Stimulated activated CD4-positive, alpha-beta T cell treated with anti-CD3 and anti-CD28 coated beads, Interleukin-12 subunit alpha, Interleukin-12 subunit beta, amount 100 ng/mL, for 48 hours (primary cell): Measurements from ENCODE around the gene EYS.
"Not testable (repeated sequence)": the region's sequence is repeated elsewhere in the genome, so short reads cannot be mapped to it uniquely, and the experiment has no call there.

Experiments used
- DNase-seq, 3 donors: peaks; one replicate each; pipeline ENCODE4 v3.0.0-alpha.2; 2020; ENCODE audit warnings: low read depth in 2 of 3, low spot score in 1 of 3

EYS gene

DNA sequence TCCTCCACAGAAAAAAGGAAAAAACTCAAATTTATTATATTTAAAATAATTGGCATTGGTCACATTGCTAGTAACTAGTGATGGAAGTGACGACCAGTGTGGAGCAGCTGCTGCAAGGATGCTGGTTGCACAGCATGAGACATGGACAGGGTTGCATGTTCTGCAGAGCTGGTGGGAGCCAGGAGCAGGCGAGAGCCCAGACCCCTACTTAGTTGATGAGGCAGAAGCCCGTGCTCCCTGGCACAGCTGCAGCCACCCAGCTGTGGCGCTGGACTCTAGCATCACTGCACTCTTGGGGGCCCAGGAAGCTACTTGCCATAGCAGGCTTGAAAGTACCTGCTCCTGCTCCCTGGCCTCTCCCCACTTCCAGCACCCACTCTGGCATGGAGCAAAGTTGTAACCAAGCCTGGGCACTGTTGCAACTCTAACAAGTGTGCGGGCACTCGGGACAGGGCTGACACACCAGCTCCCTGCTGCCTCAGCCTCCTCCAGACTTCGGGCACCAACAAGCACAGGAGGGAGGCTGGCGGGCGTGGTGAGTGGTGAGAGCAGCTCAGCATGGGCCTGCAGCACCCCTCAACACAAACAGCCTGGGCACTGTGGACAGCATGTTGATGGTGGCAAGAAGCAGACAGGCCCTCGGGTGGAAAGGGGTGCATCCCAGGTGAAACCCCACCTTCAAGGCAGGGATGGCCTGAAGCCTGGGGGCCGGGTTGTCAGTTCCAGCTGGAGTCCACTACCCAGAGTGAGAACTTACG, 69.6 kb downstream of the EYS start:
- no peak for DNase-seq

DNA sequence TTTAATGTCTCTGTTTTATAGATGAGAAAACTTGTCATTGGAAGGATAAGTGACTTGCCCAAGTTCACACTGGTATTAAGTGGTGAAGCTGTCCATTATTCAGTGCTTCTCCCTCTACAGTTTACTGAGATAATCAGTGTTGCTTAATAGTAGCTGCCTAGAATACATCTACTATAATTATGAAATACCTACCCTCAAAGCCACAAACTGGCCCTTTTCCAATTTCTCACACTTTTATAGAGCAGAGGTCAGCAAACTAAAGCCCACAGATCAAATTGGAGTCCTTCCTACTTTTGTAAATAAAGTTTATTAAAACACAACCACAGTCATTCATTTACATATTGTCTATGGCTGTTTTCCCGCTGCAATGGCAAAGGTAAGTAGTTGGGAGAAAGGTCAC, 73.5 kb downstream of the EYS start:
- DNase-seq: no peak

DNA sequence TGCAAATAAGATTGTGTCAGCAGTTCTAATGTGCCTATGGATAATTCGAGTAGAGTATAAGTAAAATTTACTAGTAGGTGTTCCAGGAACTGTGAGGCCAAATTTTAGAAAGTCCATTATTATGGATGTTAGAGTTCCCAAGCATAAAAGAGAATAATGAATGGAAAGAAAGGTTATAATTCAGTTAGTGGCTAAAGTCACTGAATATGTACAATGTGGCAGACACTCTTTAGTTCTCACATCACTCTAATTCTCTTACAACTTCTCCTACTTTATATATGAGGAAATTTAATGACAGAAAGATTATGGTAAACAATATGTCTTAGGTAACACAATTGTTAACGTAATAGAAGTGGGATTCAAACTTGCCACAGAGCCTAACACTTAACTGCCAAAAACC, 75.3 kb downstream of the EYS start:
- no peak for DNase-seq

DNA sequence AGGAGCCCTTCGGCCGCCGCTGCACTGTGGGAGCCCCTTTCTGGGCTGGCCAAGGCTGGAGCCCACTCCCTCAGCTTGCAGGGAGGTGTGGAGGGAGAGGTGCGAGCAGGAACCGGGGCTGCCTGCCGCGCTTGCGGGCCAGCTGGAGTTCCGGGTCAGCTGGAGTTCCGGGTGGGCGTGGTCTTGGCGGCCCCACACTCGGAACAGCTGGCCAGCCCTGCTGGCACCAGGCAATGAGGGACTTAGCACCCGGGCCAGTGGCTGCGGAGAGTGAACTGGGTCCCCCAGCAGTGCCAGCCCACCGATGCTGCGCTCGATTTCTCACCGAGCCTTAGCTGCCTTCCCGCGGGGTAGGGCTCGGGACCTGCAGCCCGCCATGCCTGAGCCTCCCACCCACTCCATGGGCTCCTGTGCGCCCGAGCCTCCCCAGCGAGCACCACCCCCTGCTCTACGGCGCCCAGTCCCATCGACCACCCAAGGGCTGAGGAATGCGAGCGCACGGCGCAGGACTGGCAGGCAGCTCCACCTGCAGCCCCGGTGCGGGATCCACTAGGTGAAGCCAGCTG, 79.5 kb downstream of the EYS start:
- DNase-seq: not testable (repeated sequence)

DNA sequence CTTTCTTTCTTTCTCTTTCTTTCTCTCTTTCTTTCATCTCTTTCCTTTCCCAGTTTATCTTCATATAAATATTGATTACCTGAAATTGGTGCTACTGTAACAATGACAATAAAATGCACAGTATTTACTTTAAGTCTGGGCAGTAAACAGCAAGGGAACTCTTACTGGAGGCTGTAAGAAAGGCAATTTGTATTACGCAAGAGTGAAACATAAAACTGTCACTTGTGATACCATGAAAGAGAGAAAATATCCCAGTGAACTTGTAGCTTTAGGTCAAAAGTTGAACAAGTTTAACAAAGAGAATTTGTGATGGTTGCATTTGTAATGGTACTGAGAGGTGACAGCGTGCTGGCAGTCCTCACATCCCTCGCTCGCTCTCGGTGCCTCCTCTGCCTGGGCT, 80.0 kb downstream of the EYS start:
- DNase-seq: no peak

DNA sequence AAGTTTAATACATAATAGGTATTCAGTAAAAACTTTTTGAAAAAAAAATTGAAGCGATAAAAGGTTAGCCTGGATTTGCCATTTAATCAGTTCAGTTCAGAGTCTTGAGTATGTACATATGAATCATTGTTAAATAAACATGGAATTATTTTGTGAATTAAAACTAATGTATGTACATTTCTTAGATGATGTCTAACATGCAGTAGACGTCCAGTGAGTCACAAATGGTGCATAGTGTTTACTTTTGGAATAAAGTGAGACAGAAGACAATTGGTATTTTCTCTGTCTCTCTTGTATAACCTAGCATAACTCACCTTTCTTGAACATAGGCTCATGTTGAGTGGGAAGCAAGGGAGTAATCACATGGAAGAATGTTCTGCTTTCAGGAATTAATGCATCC, 83.5 kb downstream of the EYS start:
- no peak for DNase-seq

DNA sequence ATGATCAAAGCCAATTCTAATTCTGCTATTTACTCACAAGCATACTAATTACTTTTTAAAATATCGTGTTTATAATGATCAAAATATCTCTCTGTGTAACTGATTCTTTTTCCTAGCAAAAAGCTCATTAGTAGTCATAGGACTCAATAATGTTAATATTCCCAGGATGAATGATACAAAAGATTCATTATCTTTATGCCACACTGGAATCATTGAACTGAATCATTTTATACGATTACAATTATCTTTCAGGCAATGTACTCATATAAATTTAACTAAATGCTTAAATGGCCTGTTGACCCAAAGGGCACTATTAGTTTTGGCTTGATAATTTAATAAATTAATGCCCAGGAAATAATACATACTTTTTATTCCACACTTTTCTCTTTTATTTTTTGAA, 96.3 kb downstream of the EYS start:
- no peak for DNase-seq

DNA sequence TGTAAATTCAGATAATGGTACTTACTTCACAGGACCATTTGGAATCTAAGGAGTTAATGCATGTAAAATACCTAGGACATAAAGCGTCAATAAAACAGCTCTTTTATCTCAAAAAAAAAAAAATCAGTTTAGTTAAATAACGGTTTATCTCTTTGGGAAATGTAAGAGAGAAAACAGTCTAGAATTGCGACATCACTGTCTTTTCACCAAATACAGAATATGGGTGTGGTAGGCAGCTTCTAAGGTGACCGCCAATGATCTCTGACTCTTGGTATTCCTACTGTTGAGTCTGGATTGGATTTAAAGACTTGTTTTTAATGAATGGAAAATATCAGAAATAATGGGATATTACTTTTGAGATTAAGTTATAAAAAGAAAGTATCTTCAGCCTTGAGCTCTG, 111.5 kb downstream of the EYS start:
- no peak for DNase-seq

DNA sequence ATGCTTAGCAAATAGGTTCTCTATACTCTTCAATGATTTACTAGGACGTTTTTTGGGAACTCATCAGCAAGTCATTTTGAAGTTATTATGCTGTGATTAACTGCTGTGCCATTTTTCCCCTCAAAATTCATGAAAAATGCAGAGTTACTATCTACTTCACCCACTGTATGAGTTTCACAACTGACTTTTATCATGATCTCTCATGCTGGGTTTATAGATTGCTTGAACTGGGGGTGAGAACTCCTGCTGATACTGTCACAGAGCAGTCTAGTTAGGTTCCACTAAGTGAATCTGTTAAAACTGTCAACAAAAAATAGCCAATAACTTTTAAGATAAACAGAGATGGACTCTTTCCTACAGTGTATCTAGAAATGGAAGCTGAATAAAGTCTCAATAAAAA, 136.7 kb downstream of the EYS start:
- no peak for DNase-seq

DNA sequence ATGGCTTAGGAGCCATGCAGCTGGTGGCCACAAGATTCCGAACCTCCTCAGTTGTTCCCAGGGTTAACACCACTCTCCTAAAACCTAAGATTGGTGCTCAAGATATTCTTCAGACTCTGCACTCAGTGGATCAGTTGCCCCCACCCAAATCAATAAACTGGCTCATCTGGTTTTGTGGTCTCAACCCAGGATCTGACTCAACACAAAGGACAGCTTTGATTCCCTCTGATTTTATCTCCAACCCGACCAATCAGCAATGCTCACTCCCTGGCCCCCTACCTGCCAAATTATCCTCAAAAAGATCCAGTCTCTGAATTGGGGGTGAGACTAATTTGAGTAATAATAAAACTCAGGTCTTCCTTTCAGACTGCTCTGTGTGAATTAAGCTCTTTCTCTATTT, 137.5 kb downstream of the EYS start:
- no peak for DNase-seq

DNA sequence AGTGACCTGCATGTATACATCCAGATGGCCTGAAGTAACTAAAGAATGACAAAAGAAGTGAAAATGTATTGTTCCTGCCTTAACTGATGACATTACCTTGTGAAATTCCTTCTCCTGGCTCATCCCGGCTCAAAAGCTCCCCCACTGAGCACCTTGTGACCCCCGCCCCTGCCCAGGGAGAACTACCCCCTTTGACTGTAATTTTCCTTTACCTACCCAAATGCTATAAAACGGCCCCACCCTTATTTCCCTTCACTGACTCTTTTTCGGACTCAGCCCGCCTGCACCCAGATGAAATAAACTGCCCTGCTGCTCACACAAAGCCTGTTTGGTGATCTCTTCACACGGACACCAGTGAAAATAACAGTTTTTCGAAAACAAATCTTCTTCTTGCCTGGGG, 138.0 kb downstream of the EYS start:
- not testable (repeated sequence) for DNase-seq

DNA sequence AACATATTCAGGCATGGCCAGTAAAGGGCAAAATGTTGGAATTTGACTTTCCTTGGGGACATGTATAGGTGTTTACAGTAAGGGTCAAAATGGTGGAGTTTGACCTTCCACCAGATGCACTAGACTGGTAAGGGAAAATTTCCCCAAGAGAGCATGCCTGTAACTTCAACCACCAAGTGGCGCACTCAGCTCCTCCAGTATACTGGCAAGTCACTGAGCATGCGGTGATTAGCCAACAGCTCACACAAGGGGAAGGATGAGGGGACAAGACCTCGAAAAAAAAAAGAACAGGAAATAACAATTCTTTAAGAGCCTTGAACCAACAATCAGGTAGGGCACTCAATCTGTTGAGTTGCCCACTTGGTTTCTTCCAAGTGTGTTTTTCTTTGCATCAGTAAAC, 140.9 kb downstream of the EYS start:
- DNase-seq: no peak

DNA sequence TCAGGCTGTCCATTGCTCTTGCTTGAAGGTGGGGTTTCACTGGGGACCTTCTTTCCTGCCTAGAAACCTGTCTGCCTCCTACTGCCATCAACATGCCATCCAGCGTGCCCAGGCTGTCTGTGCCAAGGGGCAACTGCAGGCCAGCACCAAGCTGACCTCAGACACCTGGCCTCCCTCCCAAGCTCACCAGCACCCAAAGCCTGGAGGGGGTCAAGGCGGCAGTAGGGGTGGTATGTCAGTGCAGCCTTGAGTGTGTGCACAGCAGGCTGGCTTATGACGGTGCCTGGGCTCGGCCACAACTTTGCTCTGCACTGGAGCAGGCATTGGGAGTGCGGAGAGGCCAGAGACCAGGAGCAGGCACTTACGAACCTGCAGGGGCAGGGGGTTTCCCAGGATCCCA, 149.0 kb downstream of the EYS start:
- DNase-seq: no peak

DNA sequence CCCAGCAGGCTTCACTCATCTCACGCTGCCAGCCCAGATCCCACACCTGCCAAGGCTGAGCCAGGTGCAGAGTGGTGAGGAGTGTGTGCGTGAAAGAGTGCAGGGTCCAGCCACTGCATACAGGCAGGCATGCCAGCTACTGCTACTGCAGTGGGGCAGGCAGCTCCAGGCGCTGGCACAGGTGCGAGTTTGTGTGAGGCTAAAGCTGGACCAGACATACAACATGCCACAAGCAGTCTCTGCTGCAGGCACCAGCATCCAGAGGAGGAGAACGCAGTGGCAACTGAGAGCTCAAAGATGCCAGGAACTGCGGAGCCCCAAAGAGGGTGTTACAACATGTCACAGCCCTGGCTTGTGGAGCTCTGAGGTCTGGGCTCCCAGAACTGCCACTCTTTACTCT, 149.8 kb downstream of the EYS start:
- no peak for DNase-seq

DNA sequence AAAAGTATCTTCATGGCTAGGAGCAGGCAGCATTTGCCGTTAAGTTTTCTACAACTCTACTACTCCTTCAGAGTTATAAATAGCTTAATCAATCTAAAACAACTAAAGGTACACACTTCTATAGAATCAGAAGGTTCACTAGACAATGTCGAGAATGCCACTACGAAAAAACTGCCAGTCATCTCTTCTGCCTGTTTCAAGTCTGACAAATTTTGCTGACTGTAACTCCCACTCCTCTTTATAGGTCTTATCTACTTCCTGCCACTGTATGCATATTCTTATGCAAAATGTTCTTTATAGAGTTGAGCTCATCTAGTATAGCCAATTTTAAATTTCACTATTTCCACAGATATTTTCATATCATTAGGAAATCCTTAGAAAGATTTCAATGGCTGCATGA, 160.1 kb downstream of the EYS start:
- no peak for DNase-seq

DNA sequence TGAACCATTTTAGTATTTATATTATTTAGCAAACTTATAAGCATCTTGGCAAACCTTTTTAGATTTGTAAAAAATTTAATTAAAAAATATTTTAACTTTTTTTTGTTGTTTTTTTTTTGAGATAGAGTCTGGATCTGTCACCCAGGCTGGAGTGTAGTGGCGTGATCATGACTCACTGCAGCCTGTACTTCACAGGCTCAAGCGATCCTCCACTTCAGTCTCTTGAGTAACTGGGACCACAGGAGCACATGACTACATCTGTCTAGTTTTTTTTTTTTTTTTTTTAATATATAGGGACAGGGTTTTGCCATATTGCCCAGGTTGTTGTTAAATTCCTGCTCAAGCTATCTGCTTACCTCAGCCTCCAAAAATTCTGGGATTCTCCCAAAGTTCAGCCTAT, 161.1 kb downstream of the EYS start:
- DNase-seq: no peak

DNA sequence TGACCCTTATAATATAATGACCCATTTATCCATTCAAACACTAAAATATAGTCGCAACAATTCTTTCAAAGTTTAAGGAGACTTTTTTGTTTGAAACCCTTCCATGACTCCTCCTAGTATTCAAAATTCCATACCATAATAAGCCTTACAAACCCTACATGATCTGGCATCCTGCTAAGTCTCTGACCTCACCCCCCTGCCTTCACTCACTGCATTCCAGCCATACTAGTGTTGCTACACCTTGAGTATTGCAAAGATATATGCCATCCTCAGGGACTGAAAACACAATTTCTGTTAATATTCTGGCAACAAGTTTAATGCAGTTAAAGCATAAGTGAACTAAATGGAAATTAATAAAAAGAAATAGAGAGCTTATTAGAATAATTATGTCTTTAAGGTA, 168.4 kb downstream of the EYS start:
- DNase-seq: no peak

DNA sequence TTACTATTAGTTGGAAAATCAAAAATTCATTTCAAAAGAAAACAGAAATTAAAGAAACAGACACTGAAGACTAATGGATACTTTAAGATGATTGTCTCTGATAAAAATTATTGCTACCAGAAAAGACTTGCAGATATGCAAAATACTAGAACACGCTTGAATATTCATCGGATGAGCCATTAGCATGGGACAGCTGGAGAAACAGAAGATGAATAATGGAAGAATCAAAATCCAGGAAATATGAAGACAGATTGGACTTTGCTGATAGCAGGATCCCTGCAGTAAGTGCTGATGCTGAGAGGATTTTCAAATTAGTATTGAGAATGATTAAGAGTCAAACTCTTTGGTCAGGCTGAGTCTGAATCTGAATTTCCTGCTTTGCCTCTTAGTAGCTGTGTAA, 169.4 kb downstream of the EYS start:
- no peak for DNase-seq

DNA sequence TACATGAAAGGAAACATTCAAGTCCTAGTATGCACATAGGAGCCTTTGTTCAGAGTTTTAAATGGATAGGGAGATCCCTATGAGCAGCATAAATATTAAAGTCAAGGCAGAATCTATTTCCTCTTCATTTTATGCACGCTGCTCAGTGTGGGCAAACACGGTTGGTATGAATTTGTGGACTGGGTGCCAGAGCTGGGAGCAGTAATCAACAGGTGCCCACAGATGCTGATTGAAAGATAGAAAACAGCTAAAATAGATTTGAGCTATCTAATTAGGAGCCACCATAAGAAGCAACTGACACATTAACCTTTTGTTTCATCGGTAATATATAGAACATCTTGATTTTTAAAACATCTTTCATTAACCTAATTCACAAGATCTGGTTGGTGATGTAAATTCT, 175.5 kb downstream of the EYS start:
- DNase-seq: no peak

DNA sequence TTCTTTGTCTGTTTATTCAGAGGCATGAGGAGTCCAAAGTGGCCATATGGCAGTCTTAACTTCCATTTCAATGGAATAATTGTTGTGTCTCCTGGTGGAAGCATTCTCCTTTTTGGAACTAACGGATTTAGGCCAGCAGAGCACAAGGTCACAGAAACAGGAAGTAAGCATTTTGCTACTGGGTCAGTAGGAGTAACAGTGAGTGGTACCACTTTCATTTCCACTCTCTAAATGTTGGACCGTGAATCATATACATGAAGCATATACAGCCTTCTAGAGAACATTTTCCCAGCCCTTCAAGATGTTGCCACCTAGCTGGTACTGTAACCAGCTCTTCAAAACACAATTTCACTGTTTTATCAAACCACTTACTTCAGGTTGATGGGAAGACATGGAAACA, 182.8 kb downstream of the EYS start:
- no peak for DNase-seq

DNA sequence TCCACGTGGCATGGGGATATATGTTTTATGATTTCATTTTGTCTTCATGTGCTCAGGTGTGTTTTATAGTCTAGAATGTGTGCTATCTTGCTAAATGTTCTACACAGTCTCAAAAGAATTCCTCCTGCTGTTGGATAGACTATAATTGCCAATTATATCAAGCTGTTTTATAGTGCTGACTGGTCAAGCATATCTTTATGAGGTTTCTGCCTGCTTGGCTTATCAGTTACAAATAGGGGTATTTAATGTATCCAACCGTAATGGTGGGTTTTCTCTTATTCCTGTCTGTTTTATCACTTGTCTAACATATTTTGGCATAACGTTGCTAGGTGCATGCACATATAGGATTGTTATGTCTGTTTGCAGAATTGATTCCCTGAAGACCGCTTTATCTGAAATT, 201.3 kb downstream of the EYS start:
- DNase-seq: no peak

DNA sequence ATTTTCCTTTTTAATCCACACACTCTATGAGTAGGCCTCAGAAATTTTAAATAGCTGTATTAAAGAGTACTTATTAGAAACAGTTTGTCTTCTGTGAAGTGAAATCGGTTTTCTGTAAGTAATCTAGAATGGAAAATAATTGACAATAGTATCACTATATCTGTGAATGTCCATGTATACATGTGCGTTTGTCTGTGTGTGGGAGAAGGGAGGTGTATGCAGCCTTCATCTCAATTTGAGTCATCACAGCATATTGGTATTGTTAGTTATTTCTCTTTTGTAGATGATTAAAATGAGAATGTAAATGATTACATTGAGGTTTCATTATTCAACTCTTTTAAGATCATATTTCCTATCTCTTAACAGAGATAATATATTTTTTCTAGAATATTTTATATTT, 206.0 kb downstream of the EYS start:
- no peak for DNase-seq

DNA sequence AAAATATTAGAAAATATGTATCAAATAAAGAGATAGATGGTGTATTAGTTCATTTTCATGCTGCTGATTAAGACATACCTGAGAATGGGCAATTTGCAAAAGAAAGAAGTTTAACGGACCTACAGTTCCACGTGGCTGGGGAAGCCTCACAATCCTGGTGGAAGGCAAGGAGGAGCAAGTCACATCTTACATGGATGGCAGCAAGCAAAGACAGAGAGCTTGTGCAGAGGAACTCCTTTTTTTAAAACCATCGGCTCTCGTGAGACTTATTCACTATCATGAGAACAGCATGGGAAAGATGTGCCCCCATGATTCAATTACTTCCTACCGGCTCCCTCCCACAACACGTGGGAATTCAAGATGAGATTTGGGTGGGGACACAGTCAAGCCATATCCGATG, 223.4 kb downstream of the EYS start:
- not testable (repeated sequence) for DNase-seq
